ENCODE results near the gene CA6.
"Not testable (repeated sequence)": the region's sequence is repeated elsewhere in the genome, so short reads cannot be mapped to it uniquely, and the experiment has no call there.

The CA6 gene

GRCh38 chr1:8968902-8969301 is 23.2 kb downstream of the CA6 start:
- not testable (repeated sequence) for ATAC-seq

- no peak for ATAC-seq
- TF ChIP-seq ZC3H10 (CRISPR knock-in tag; IDR thresholded peaks at IDR 0.05): no peak
Measured at GRCh38 chr1:8969937-8970336, 24.3 kb downstream of the CA6 start.

- ATAC-seq: no peak
- no peak for TF ChIP-seq ZNF565 (CRISPR knock-in tag; conservative IDR thresholded peaks at IDR 0.05; ENCODE audit: low read depth)
- no peak for TF ChIP-seq SNAI2 (CRISPR knock-in tag; IDR thresholded peaks at IDR 0.05)
- TF ChIP-seq ISL1 (CRISPR knock-in tag; IDR thresholded peaks at IDR 0.05): no peak
- TF ChIP-seq, protein P1, sequence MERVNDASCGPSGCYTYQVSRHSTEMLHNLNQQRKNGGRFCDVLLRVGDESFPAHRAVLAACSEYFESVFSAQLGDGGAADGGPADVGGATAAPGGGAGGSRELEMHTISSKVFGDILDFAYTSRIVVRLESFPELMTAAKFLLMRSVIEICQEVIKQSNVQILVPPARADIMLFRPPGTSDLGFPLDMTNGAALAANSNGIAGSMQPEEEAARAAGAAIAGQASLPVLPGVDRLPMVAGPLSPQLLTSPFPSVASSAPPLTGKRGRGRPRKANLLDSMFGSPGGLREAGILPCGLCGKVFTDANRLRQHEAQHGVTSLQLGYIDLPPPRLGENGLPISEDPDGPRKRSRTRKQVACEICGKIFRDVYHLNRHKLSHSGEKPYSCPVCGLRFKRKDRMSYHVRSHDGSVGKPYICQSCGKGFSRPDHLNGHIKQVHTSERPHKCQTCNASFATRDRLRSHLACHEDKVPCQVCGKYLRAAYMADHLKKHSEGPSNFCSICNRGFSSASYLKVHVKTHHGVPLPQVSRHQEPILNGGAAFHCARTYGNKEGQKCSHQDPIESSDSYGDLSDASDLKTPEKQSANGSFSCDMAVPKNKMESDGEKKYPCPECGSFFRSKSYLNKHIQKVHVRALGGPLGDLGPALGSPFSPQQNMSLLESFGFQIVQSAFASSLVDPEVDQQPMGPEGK (CRISPR knock-in tag; IDR thresholded peaks at IDR 0.05; ENCODE audit: borderline replicate concordance): no peak
- TF ChIP-seq CREB5 (CRISPR knock-in tag; IDR thresholded peaks at IDR 0.05; ENCODE audit: low read depth): no peak
- no peak for TF ChIP-seq RARB (CRISPR knock-in tag; IDR thresholded peaks at IDR 0.05)
- no peak for TF ChIP-seq BACH2 (CRISPR knock-in tag; IDR thresholded peaks at IDR 0.05; ENCODE audit: borderline replicate concordance)
- no peak for TF ChIP-seq ZNF8 (CRISPR knock-in tag; IDR thresholded peaks at IDR 0.05)
- TF ChIP-seq CSDC2 (CRISPR knock-in tag; IDR thresholded peaks at IDR 0.05): no peak
- no peak for TF ChIP-seq TOX (CRISPR knock-in tag; IDR thresholded peaks at IDR 0.05; ENCODE audit: borderline replicate concordance)
- TF ChIP-seq GLIS3 (CRISPR knock-in tag; IDR thresholded peaks at IDR 0.05): no peak
- no peak for TF ChIP-seq ZNF70 (CRISPR knock-in tag; IDR thresholded peaks at IDR 0.05)
- TF ChIP-seq TCF4 (CRISPR knock-in tag; IDR thresholded peaks at IDR 0.05; ENCODE audit: borderline replicate concordance): no peak
- no peak for TF ChIP-seq ZC3H10 (CRISPR knock-in tag; IDR thresholded peaks at IDR 0.05)
Measured at GRCh38 chr1:8970870-8971337, 25.2 kb downstream of the CA6 start.

GRCh38 chr1:8974551-8974950 is 28.9 kb downstream of the CA6 start:
- TF ChIP-seq SNAI2 (CRISPR knock-in tag; IDR thresholded peaks at IDR 0.05) (no peak), CSDC2 (CRISPR knock-in tag; IDR thresholded peaks at IDR 0.05) (no peak), ZNF8 (CRISPR knock-in tag; IDR thresholded peaks at IDR 0.05) (no peak), ZFP3 (CRISPR knock-in tag; IDR thresholded peaks at IDR 0.05) (no peak)
- TF ChIP-seq, protein P2, sequence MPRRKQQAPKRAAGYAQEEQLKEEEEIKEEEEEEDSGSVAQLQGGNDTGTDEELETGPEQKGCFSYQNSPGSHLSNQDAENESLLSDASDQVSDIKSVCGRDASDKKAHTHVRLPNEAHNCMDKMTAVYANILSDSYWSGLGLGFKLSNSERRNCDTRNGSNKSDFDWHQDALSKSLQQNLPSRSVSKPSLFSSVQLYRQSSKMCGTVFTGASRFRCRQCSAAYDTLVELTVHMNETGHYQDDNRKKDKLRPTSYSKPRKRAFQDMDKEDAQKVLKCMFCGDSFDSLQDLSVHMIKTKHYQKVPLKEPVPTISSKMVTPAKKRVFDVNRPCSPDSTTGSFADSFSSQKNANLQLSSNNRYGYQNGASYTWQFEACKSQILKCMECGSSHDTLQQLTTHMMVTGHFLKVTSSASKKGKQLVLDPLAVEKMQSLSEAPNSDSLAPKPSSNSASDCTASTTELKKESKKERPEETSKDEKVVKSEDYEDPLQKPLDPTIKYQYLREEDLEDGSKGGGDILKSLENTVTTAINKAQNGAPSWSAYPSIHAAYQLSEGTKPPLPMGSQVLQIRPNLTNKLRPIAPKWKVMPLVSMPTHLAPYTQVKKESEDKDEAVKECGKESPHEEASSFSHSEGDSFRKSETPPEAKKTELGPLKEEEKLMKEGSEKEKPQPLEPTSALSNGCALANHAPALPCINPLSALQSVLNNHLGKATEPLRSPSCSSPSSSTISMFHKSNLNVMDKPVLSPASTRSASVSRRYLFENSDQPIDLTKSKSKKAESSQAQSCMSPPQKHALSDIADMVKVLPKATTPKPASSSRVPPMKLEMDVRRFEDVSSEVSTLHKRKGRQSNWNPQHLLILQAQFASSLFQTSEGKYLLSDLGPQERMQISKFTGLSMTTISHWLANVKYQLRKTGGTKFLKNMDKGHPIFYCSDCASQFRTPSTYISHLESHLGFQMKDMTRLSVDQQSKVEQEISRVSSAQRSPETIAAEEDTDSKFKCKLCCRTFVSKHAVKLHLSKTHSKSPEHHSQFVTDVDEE (CRISPR knock-in tag; IDR thresholded peaks at IDR 0.05): no peak
- TF ChIP-seq, protein P3, sequence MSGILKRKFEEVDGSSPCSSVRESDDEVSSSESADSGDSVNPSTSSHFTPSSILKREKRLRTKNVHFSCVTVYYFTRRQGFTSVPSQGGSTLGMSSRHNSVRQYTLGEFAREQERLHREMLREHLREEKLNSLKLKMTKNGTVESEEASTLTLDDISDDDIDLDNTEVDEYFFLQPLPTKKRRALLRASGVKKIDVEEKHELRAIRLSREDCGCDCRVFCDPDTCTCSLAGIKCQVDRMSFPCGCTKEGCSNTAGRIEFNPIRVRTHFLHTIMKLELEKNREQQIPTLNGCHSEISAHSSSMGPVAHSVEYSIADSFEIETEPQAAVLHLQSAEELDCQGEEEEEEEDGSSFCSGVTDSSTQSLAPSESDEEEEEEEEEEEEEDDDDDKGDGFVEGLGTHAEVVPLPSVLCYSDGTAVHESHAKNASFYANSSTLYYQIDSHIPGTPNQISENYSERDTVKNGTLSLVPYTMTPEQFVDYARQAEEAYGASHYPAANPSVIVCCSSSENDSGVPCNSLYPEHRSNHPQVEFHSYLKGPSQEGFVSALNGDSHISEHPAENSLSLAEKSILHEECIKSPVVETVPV (CRISPR knock-in tag; IDR thresholded peaks at IDR 0.05): no peak

DNA sequence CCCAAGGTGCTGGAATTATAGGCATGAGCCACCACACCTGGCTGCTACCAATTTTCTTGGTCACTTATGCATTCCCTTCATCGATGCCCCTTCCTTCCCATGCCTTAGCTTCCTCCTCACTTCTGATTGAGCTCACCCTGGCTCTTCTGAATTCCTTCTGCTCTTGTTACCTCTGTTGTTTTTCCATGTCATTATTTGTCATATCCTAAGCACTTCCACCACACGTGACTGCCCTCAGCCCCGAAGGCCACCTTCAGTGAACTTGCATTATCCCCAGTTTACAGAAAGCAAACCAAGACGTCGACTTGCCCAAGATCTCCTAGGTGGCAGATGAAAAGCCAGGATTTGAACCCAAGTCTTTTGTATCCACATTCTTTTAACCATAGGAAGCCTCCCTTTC is 30.7 kb downstream of the CA6 start:
- ATAC-seq: no peak
- TF ChIP-seq, protein P4, sequence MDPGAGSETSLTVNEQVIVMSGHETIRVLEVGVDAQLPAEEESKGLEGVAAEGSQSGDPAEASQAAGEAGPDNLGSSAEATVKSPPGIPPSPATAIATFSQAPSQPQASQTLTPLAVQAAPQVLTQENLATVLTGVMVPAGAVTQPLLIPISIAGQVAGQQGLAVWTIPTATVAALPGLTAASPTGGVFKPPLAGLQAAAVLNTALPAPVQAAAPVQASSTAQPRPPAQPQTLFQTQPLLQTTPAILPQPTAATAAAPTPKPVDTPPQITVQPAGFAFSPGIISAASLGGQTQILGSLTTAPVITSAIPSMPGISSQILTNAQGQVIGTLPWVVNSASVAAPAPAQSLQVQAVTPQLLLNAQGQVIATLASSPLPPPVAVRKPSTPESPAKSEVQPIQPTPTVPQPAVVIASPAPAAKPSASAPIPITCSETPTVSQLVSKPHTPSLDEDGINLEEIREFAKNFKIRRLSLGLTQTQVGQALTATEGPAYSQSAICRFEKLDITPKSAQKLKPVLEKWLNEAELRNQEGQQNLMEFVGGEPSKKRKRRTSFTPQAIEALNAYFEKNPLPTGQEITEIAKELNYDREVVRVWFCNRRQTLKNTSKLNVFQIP (CRISPR knock-in tag; IDR thresholded peaks at IDR 0.05; ENCODE audit: borderline replicate concordance, low read depth): no peak
- TF ChIP-seq ZFP30 (CRISPR knock-in tag; IDR thresholded peaks at IDR 0.05): no peak
- TF ChIP-seq, protein P1 (CRISPR knock-in tag; IDR thresholded peaks at IDR 0.05; ENCODE audit: borderline replicate concordance): no peak
- no peak for TF ChIP-seq TOX (CRISPR knock-in tag; IDR thresholded peaks at IDR 0.05; ENCODE audit: borderline replicate concordance)
- TF ChIP-seq, protein P2 (CRISPR knock-in tag; IDR thresholded peaks at IDR 0.05): no peak
- TF ChIP-seq ZFP3 (CRISPR knock-in tag; IDR thresholded peaks at IDR 0.05): no peak
- no peak for TF ChIP-seq TCF4 (CRISPR knock-in tag; IDR thresholded peaks at IDR 0.05; ENCODE audit: borderline replicate concordance)
- TF ChIP-seq RARB (CRISPR knock-in tag; IDR thresholded peaks at IDR 0.05): no peak
- no peak for TF ChIP-seq SNAI2 (CRISPR knock-in tag; IDR thresholded peaks at IDR 0.05)
- TF ChIP-seq GLIS3 (CRISPR knock-in tag; IDR thresholded peaks at IDR 0.05): no peak
- no peak for TF ChIP-seq ESRRG (CRISPR knock-in tag; IDR thresholded peaks at IDR 0.05)
- TF ChIP-seq ZNF70 (CRISPR knock-in tag; IDR thresholded peaks at IDR 0.05): no peak

More at GRCh38 chr1:8974551-8974950, 28.9 kb downstream of the CA6 start:
- no peak for ATAC-seq

Data from SK-N-SH treated with all-trans-retinoic acid at 6 μM for 48 hours (cell line).